Type B pancreatic cell (in vitro differentiated cells): ENCODE results near the gene ADAMTS1. TPM values are rescaled to one million over a fixed set of nuclear protein-coding genes. Genes with fewer than 3 reads are reported as not detected.

Source experiments
- DNase-seq: peaks from one replicate; pipeline ENCODE4 v3.0.0; 2021; ENCODE audit warnings: mixed read lengths; ENCODE audit not compliant: unreplicated experiment; ENCODE audit errors: extremely low spot score
- H3K27ac Mint-ChIP-seq: 2 replicates; pipeline ENCODE4 v1.8.0; 2021; ENCODE audit warnings: mild to moderate bottlenecking, mixed read lengths
- H3K27me3 Mint-ChIP-seq: 2 replicates; pipeline ENCODE4 v1.8.0; 2021; ENCODE audit warnings: mixed read lengths
- H3K36me3 Mint-ChIP-seq: 2 replicates; pipeline ENCODE4 v1.8.0; 2021; ENCODE audit warnings: mixed read lengths
- H3K4me1 Mint-ChIP-seq: one replicate; pipeline ENCODE4 v1.8.0; 2021; ENCODE audit warnings: mixed read lengths; ENCODE audit not compliant: unreplicated experiment
- H3K4me3 Mint-ChIP-seq: 2 replicates; pipeline ENCODE4 v1.8.0; 2021; ENCODE audit warnings: mild to moderate bottlenecking, mixed read lengths
- H3K9me3 Mint-ChIP-seq: 2 replicates; pipeline ENCODE4 v1.8.0; 2021; ENCODE audit warnings: mixed read lengths
- total RNA-seq: library from RNA; stranded (reverse); gene quantifications from 2 replicates; pipeline ENCODE4 v1.2.1, GENCODE V29; 2021; ENCODE audit warnings: low replicate concordance
- TF ChIP-seq, protein P1 (sequence below): fragments of 200-600 bp; sonication (generic); conservative IDR thresholded peaks from 2 replicates; pipeline ENCODE4 v1.5.0; 2021; ENCODE audit warnings: antibody characterized with exemption, mild to moderate bottlenecking

ADAMTS1 gene
- total RNA-seq, 1 donor from 2014 or later, result 77.3 TPM

DNA sequence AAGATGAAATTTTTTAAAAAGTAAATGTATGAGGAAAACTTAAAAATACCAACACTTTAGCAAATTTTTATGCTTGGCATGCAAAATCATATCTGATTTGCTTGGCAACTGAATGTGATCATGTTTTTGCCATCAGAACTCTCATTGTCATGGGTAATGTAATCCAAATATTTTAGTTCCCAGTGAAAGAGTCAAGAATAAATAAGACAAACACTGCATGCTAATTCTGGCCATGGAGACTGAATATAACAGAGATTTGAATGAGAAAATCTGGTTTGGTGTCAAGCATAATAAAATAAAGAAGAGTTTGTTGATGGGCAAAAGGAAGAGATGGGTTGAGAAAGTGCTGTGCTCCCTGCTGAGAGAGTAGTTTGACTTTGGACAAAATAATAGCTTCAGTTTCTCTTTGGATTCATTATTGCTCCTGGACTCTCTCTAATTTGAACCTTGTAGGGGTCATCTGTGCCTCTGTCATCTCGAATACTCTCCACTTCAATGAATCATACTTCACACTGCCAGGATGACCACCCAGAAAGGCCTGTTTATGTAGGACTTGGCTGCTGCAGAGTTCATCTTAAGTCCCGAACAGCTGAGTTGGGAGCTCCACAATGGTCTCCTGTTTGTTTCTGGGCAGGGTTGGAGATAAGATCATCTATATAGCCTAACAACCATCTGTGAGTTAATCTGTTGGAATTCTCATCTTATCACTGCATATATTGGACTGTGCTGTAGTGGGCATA lies 34.4 kb downstream of the ADAMTS1 start:
- Mint-ChIP-seq H3K4me1 (peaks cover 41% of the 10 kb centered on the region), H3K27ac (no peak overlapping the region), H3K27me3 (no peaks in the 10 kb centered on the region), H3K4me3 (peak overlapping the region; percentile 44), H3K36me3 (no peaks in the 10 kb centered on the region), H3K9me3 (no peaks in the 10 kb centered on the region)
- TF ChIP-seq, protein P1, sequence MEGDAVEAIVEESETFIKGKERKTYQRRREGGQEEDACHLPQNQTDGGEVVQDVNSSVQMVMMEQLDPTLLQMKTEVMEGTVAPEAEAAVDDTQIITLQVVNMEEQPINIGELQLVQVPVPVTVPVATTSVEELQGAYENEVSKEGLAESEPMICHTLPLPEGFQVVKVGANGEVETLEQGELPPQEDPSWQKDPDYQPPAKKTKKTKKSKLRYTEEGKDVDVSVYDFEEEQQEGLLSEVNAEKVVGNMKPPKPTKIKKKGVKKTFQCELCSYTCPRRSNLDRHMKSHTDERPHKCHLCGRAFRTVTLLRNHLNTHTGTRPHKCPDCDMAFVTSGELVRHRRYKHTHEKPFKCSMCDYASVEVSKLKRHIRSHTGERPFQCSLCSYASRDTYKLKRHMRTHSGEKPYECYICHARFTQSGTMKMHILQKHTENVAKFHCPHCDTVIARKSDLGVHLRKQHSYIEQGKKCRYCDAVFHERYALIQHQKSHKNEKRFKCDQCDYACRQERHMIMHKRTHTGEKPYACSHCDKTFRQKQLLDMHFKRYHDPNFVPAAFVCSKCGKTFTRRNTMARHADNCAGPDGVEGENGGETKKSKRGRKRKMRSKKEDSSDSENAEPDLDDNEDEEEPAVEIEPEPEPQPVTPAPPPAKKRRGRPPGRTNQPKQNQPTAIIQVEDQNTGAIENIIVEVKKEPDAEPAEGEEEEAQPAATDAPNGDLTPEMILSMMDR, result no peak
- no peak for DNase-seq

DNA sequence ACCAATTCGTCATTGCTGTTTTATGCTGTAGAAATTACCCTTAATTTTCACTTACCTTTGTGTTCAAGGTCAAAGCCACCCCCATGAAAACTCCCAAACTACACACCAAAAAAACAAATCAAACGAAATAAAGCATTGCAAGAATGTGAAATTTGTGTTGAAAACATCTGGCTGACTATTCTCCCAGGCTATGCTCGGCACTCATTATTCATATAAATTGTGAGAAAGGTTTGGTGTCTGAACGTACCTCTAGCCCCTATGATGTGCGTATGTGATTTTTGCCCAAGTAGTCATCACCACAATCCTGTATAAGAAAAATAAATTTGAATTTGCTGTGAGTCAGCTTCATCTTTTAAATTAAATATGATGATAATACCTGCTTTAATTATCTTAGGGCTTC lies 34.9 kb downstream of the ADAMTS1 start:
- no peak for DNase-seq
- TF ChIP-seq, protein P1, result no peak
- no peaks in the 10 kb centered on the region for H3K36me3 Mint-ChIP-seq
- no peaks in the 10 kb centered on the region for H3K9me3 Mint-ChIP-seq
- H3K27me3 Mint-ChIP-seq, result no peaks in the 10 kb centered on the region
- H3K4me1 Mint-ChIP-seq, result peaks cover 38% of the 10 kb centered on the region
- peak overlapping the region; percentile 24 for H3K27ac Mint-ChIP-seq
- H3K4me3 Mint-ChIP-seq, result peak overlapping the region; percentile 44

DNA sequence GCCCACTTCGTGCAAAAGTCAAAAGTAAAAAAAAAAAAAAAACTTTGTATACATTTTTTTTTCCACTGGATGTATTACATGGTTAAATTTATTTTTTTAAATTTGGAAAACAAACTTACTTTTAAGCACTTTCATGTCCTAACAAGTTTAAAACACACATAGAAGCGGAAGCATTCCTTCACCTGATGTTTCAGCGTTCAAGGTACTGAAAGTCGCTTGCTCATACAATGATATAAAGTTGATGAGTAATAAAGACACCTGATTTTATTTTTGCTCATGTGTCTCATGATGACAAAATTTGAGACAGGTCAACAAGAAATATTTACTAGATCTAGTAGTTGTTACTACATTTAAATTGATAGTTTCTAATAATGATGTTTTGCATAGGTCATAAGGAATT lies 35.5 kb downstream of the ADAMTS1 start:
- Mint-ChIP-seq H3K9me3 (no peaks in the 10 kb centered on the region), H3K27ac (no peak overlapping the region), H3K4me1 (peaks cover 43% of the 10 kb centered on the region), H3K36me3 (no peaks in the 10 kb centered on the region), H3K27me3 (no peaks in the 10 kb centered on the region), H3K4me3 (no peak overlapping the region)
- DNase-seq, result no peak
- TF ChIP-seq, protein P1, result no peak

DNA sequence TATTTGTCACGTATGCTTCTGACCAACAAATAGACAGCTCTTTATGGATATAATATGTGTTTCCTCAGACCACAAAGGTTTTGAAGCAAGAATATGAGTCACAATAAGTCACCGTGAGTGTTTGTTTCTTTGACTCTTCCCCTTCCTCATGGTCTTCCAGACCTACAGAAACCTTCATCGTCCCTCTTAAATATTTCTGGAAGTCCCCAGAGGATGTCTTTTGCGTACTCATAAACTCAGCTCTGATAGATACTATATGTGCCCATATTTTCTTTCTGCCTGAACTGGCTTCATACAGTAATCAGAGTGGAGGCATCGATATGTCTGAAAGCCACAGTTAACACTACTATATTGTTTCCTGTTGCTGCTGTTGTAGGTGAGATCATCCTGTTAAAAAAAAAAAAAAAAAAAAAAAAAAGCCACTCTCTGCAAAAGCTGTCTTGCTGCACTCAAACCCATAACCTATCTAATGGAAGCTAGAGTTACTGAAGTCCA lies 38.4 kb downstream of the ADAMTS1 start:
- H3K9me3 Mint-ChIP-seq, result peaks cover 4% of the 10 kb centered on the region
- H3K27ac Mint-ChIP-seq, result no peak overlapping the region
- TF ChIP-seq, protein P1, result no peak
- H3K4me1 Mint-ChIP-seq, result peaks cover 53% of the 10 kb centered on the region
- no peaks in the 10 kb centered on the region for H3K36me3 Mint-ChIP-seq
- no peak overlapping the region for H3K4me3 Mint-ChIP-seq
- H3K27me3 Mint-ChIP-seq, result no peaks in the 10 kb centered on the region
- DNase-seq, result no peak

DNA sequence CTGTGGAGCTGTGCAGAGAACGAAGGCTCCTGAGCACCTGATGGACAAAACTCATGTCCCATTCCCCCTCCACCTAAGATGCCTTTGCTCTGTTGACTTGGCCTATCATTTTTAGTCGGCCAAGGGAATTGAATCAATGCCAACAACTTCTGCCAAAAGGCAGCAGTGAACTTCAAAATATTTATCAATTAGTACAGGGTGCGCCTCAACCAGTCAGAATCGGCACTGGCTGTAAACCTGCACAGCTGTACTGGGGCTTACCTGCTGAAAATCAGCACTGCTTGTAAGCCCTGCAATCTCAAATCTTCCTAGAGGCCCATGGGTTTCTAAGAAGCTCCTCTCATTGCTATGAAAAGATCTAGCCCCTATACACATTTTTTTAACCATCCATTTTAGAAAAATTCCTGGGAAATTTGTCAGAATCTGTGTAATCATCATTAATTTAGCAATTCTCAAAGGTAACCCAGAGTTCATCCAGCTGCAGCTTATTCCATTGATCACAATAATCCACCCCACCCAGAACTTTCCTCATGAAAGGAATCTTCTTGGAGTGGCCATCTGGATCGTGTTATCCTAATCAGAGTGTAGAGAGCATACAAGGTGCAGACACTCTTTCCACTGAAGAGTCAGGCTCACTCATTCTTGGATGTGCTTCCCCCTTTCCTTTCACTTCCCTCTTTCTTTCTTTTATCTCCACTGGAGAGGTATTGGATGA lies 40.2 kb downstream of the ADAMTS1 start:
- peaks cover 51% of the 10 kb centered on the region for H3K4me1 Mint-ChIP-seq
- H3K27ac Mint-ChIP-seq, result no peak overlapping the region
- H3K9me3 Mint-ChIP-seq, result peaks cover 7% of the 10 kb centered on the region
- TF ChIP-seq, protein P1, result no peak
- DNase-seq, result no peak
- H3K4me3 Mint-ChIP-seq, result no peak overlapping the region
- H3K36me3 Mint-ChIP-seq, result no peaks in the 10 kb centered on the region
- H3K27me3 Mint-ChIP-seq, result no peaks in the 10 kb centered on the region
